HG03159 (cell line): ENCODE data around the gene ZNF592.
"Not testable (repeated sequence)": the region's sequence is repeated elsewhere in the genome, so short reads cannot be mapped to it uniquely, and the experiment has no call there.

Source experiments
- ATAC-seq: cut with Tn5 transposase; IDR thresholded peaks from one replicate; pipeline ENCODE4 v1.9.1; 2021; ENCODE audit warnings: mild to moderate bottlenecking, moderate library complexity; ENCODE audit not compliant: unreplicated experiment

The ZNF592 gene

GRCh38 chr15:84740691-84741090 is 7.7 kb upstream of the ZNF592 start:
- ATAC-seq, result no peak

GRCh38 chr15:84741121-84741520 is 7.3 kb upstream of the ZNF592 start:
- no peak for ATAC-seq

GRCh38 chr15:84747416-84748273 is 747 bp upstream of the ZNF592 start:
- peak; percentile 46 for ATAC-seq

GRCh38 chr15:84749111-84749991 is 959 bp downstream of the ZNF592 start:
- ATAC-seq, result peak; percentile 4

GRCh38 chr15:84750583-84751092 is 2.2 kb downstream of the ZNF592 start:
- peak; percentile 36 for ATAC-seq

GRCh38 chr15:84751721-84752120 is 3.3 kb downstream of the ZNF592 start:
- not testable (repeated sequence) for ATAC-seq

- no peak for ATAC-seq
These were observed 3.8 kb downstream of the ZNF592 start for GRCh38 chr15:84752195-84752594.

- no peak for ATAC-seq
These were observed 4.3 kb downstream of the ZNF592 start for GRCh38 chr15:84752700-84753099.

GRCh38 chr15:84754889-84755288 is 6.5 kb downstream of the ZNF592 start:
- ATAC-seq, result not testable (repeated sequence)

GRCh38 chr15:84755736-84756527 is 7.5 kb downstream of the ZNF592 start:
- no peak for ATAC-seq

- no peak for ATAC-seq
These were observed 10.6 kb downstream of the ZNF592 start for GRCh38 chr15:84759018-84759417.

GRCh38 chr15:84760219-84760618 is 11.8 kb downstream of the ZNF592 start:
- no peak for ATAC-seq

- ATAC-seq, result peak; percentile 57
These were observed 13.3 kb downstream of the ZNF592 start for GRCh38 chr15:84761607-84762131.

- no peak for ATAC-seq
These were observed 14.6 kb downstream of the ZNF592 start for GRCh38 chr15:84762840-84763572.

GRCh38 chr15:84764585-84764984 is 16.2 kb downstream of the ZNF592 start:
- no peak for ATAC-seq

GRCh38 chr15:84764989-84765388 is 16.6 kb downstream of the ZNF592 start:
- no peak for ATAC-seq

GRCh38 chr15:84765675-84766074 is 17.3 kb downstream of the ZNF592 start:
- no peak for ATAC-seq

GRCh38 chr15:84766461-84767035 is 18.2 kb downstream of the ZNF592 start:
- ATAC-seq, result no peak

- no peak for ATAC-seq
These were observed 23.6 kb downstream of the ZNF592 start for GRCh38 chr15:84772031-84772430.
